ENCODE results near the gene EPHB2. TPM values are rescaled to one million over a fixed set of nuclear protein-coding genes. Genes with fewer than 3 reads are reported as not detected.

EPHB2 gene
- total RNA-seq, 1 donor, result 24.9 TPM

DNA sequence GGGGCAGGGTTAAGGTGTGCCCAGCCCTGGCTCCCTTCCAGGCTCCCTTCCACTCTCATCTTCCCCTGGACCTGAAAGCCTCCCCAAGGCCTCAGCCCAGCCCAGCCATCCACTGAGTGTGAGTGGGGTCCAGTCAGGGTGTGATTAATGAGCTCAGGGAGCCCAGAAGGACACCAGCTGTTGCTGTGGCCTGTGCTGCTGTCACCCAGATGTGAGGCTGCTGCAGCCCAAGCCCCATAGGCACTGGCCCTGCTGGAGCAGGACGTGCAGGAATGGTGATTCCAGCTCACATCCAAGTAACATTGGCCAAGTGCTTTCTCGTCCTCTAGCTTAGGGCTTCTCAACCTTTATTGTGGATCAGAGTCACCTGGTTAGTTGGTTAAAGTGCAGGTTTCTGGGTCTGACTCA lies 77.6 kb downstream of the EPHB2 start:
- no peak for TF ChIP-seq CTCF (IDR thresholded peaks at IDR 0.05; ENCODE audit: insufficient read depth, low read length)
- no peak for DNase-seq (ENCODE audit: low read depth)
- H3K4me3 ChIP-seq (ENCODE audit: low read depth, low read length), result no peak overlapping the region

GRCh38 chr1:22789356-22789994 lies 78.8 kb downstream of the EPHB2 start:
- H3K4me3 ChIP-seq (ENCODE audit: low read depth, low read length), result no peak overlapping the region
- DNase-seq (ENCODE audit: low read depth), result peak; percentile 13
- TF ChIP-seq CTCF (IDR thresholded peaks at IDR 0.05; ENCODE audit: insufficient read depth, low read length), result no peak

- no peak overlapping the region for H3K4me3 ChIP-seq (ENCODE audit: low read depth, low read length)
- no peak for TF ChIP-seq CTCF (IDR thresholded peaks at IDR 0.05; ENCODE audit: insufficient read depth, low read length)
- DNase-seq (ENCODE audit: low read depth), result peak; percentile 44
Measured at GRCh38 chr1:22790232-22791008, 79.8 kb downstream of the EPHB2 start.

DNA sequence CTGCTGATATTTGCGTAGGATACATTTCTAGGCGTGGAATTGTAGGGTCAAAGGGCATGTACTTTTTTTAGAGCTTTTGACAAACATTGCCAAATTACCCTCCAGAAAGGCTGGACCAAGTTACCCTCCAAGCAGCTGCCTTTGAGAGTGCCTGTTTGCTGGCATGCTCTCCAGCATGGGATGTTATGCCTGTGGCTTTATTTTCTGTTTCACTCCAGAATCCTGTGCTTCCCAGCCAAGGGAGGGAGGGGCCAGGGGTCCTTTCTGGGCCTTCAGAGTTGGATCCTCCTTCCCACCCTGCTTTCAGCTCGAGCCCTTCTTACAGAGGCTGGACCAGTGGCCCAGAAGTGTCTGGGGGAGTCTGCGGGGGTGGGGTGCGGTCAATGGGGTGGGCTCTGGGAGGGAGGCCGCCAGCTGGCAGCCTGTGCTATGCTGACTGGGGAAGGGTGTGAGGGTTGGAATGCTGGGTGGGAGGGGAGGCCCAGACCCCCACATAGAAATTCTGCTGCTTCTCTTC lies 81.2 kb downstream of the EPHB2 start:
- no peak for TF ChIP-seq CTCF (IDR thresholded peaks at IDR 0.05; ENCODE audit: insufficient read depth, low read length)
- H3K4me3 ChIP-seq (ENCODE audit: low read depth, low read length), result no peak overlapping the region
- peak; percentile 33 for DNase-seq (ENCODE audit: low read depth)

GRCh38 chr1:22792396-22793160 lies 81.9 kb downstream of the EPHB2 start:
- no peak for DNase-seq (ENCODE audit: low read depth)
- no peak for TF ChIP-seq CTCF (IDR thresholded peaks at IDR 0.05; ENCODE audit: insufficient read depth, low read length)
- no peak overlapping the region for H3K4me3 ChIP-seq (ENCODE audit: low read depth, low read length)

- H3K4me3 ChIP-seq (ENCODE audit: low read depth, low read length), result no peak overlapping the region
- no peak for DNase-seq (ENCODE audit: low read depth)
- TF ChIP-seq CTCF (IDR thresholded peaks at IDR 0.05; ENCODE audit: insufficient read depth, low read length), result no peak
Measured at GRCh38 chr1:22793647-22794046, 83.0 kb downstream of the EPHB2 start.
